ENCODE measurements around the gene PCDHGA5.
"Not testable (repeated sequence)": the region's sequence is repeated elsewhere in the genome, so short reads cannot be mapped to it uniquely, and the experiment has no call there.

PCDHGA5 gene

DNA sequence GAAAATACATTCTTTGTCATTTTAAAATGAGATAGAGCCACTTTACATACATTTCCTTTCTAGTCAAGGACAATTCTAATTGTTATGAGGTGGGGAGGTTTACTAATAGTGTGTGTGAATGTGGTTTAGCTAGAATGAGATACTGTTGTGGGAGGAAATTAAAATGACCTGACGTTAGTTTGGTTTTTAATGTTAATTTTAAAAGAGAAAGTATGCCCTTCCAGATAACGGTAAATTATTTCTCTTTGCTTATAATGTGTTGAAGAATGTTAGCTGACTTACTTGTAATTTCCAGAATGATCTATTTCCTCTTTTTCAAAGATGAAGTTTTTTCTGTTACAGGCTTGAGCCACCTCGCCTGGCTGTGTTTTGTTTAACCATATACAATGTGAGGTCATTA is 41.7 kb upstream of the PCDHGA5 start:
- TF ChIP-seq, protein P1, sequence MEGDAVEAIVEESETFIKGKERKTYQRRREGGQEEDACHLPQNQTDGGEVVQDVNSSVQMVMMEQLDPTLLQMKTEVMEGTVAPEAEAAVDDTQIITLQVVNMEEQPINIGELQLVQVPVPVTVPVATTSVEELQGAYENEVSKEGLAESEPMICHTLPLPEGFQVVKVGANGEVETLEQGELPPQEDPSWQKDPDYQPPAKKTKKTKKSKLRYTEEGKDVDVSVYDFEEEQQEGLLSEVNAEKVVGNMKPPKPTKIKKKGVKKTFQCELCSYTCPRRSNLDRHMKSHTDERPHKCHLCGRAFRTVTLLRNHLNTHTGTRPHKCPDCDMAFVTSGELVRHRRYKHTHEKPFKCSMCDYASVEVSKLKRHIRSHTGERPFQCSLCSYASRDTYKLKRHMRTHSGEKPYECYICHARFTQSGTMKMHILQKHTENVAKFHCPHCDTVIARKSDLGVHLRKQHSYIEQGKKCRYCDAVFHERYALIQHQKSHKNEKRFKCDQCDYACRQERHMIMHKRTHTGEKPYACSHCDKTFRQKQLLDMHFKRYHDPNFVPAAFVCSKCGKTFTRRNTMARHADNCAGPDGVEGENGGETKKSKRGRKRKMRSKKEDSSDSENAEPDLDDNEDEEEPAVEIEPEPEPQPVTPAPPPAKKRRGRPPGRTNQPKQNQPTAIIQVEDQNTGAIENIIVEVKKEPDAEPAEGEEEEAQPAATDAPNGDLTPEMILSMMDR (IDR thresholded peaks at IDR 0.05) = no peak
- Histone ChIP-seq H3K36me3 (no peaks in the 10 kb centered on the region), H3K4me1 (ENCODE audit: control insufficient read depth in 1 of 2, insufficient read depth in 1 of 2, low read depth in 1 of 2, low read length in 1 of 2) (peaks cover 12 to 15% of the 10 kb centered on the region in 2 experiments), H3K27ac (no peak overlapping the region), H3K27me3 (peaks cover 34% of the 10 kb centered on the region), H3K4me3 (ENCODE audit: low read depth in 1 of 2, low read length in 1 of 2) (no peak overlapping the region), H3K9me3 (peaks cover 32% of the 10 kb centered on the region)

DNA sequence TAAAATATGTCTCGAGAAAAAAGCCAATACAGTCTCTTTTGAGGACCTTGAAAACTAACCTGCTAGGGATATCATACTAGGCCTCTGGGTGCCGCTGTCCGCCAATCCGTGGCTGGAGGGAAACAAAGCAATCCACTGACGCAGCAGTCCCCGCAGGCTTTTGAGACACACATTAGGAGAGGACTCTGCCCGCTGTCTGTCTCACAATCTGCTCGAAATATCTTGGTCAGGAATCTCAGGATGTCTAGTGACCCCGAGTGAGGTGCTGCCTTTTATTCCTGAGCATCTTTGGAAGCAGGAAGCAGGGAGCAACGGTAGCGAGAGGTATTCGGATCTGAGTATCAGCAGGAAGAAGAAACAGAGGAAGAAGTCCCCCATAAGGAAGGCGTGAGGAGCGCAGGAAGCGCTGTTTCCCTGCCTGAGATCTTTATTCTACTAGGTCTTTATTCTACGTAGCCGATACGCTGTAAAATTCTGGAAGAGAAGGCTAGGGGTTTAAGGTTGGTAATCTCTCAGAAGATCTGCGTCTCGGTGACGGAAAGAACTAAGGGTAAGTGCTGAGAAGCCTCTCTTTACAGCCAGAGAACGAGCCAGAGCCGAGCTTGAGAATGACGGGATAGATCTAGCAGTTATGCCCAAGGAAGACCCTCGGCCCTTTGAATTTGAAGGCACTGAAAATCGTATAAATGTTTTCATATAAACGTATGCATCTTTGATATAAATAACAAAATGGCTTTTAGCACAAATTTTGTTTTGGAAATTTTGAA is 37.7 kb upstream of the PCDHGA5 start:
- TF ChIP-seq, protein P1 (IDR thresholded peaks at IDR 0.05) = no peak
- Histone ChIP-seq H3K27me3 (peaks cover 74% of the 10 kb centered on the region), H3K4me3 (ENCODE audit: low read depth in 1 of 2, low read length in 1 of 2) (peak overlapping the region in 1 of 2 experiments; percentile 23), H3K36me3 (no peaks in the 10 kb centered on the region), H3K27ac (no peak overlapping the region), H3K4me1 (ENCODE audit: control insufficient read depth in 1 of 2, insufficient read depth in 1 of 2, low read depth in 1 of 2, low read length in 1 of 2) (peaks cover under 1 to 2% of the 10 kb centered on the region in 2 experiments), H3K9me3 (peaks cover 20% of the 10 kb centered on the region)

DNA sequence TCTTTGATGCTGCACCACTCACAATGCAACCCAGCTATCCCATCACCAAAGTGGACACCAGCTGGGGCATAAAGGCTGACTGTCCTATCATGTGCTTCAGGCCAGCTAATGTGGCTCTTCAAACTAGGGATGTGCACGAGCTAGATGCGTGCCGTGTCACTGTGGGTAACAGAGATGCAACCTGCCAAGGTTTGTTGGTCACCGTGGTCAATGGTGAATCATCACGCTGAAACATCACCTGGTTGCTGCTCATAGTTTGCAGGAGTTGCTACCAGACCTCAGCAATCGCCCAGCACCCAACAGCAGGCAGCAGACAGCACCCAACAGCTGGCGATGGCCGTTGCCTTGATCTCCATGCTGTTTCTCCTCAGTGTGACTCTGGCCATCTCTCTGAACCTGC is 35.7 kb upstream of the PCDHGA5 start:
- peaks cover 19% of the 10 kb centered on the region for H3K9me3 ChIP-seq
- no peaks in the 10 kb centered on the region for H3K36me3 ChIP-seq
- H3K27ac ChIP-seq = no peak overlapping the region
- TF ChIP-seq, protein P1 (IDR thresholded peaks at IDR 0.05) = no peak
- peaks cover 94% of the 10 kb centered on the region for H3K27me3 ChIP-seq
- H3K4me1 ChIP-seq (ENCODE audit: control insufficient read depth in 1 of 2, insufficient read depth in 1 of 2, low read depth in 1 of 2, low read length in 1 of 2) = no peaks in the 10 kb centered on the region
- H3K4me3 ChIP-seq (ENCODE audit: low read depth in 1 of 2, low read length in 1 of 2) = no peak overlapping the region

DNA sequence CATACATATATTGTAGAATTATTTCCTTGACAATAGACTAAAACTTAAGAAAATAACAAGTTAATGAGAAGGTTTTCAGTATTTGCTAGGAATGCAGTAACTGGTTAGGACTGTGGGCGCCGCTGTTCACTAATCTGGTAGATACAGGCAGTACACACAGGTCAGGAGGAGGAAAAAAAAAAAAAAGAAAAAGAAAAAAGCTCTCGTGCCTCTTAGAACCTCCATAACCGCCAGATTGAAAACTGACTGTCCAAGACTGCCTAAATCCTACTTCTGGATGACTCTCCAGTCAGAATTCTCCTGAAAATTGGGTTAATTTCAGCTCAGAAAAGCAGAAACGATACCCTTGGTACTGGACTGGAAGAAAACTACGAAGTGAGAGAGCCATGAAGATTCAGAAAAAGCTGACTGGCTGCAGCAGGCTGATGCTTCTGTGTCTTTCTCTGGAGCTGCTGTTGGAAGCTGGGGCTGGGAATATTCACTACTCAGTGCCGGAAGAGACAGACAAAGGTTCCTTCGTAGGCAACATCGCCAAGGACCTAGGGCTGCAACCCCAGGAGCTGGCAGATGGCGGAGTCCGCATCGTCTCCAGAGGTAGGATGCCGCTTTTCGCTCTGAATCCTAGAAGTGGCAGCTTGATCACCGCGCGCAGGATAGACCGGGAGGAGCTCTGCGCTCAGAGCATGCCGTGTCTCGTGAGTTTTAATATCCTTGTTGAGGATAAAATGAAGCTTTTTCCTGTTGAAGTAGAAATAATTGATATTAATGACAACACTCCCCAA is 33.5 kb upstream of the PCDHGA5 start, which contains the start of gene PCDHGA1:
PCDHGA1 (plus strand) TSS at position 216 of the 782 bp plus-strand sequence.
- H3K4me3 ChIP-seq (ENCODE audit: low read depth in 1 of 2, low read length in 1 of 2) = no peak within 1 kb of the TSS

DNA sequence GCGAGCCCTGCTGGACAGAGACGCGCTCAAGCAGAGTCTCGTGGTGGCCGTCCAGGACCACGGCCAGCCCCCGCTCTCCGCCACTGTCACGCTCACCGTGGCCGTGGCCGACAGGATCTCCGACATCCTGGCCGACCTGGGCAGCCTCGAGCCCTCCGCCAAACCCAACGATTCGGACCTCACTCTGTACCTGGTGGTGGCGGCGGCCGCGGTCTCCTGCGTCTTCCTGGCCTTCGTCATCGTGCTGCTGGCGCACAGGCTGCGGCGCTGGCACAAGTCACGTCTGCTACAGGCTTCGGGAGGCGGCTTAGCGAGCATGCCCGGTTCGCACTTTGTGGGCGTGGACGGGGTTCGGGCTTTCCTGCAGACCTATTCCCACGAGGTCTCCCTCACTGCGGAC is 31.4 kb upstream of the PCDHGA5 start:
- H3K4me3 ChIP-seq (ENCODE audit: low read depth in 1 of 2, low read length in 1 of 2); H3K36me3 ChIP-seq; H3K4me1 ChIP-seq (ENCODE audit: control insufficient read depth in 1 of 2, insufficient read depth in 1 of 2, low read depth in 1 of 2, low read length in 1 of 2); H3K27ac ChIP-seq: not testable (repeated sequence)
- Histone ChIP-seq H3K9me3 (peaks cover 19% of the 10 kb centered on the region), H3K27me3 (peaks cover 100% of the 10 kb centered on the region)

More for the DNA sequence above, 33.5 kb upstream of the PCDHGA5 start, which contains the start of gene PCDHGA1:
- Histone ChIP-seq H3K27me3 (peaks cover 100% of the 10 kb centered on the region), H3K27ac (no peak within 1 kb of the TSS), H3K9me3 (peaks cover 19% of the 10 kb centered on the region), H3K4me1 (ENCODE audit: control insufficient read depth in 1 of 2, insufficient read depth in 1 of 2, low read depth in 1 of 2, low read length in 1 of 2) (no peaks in the 10 kb centered on the region), H3K36me3 (no peaks in the 10 kb centered on the region)
- TF ChIP-seq, protein P1 (IDR thresholded peaks at IDR 0.05) = no peak

Data from neutrophil (primary cell).